ENCODE data around the gene EML6. TPM values are rescaled to one million over a fixed set of nuclear protein-coding genes. Genes with fewer than 3 reads are reported as not detected.

The EML6 gene
- total and polyA plus RNA-seq, 2 of the 8 experiments (the other 6 are each of a cell fraction or from before 2014, with no cell fraction given): 1.2 to 1.6 TPM

DNA sequence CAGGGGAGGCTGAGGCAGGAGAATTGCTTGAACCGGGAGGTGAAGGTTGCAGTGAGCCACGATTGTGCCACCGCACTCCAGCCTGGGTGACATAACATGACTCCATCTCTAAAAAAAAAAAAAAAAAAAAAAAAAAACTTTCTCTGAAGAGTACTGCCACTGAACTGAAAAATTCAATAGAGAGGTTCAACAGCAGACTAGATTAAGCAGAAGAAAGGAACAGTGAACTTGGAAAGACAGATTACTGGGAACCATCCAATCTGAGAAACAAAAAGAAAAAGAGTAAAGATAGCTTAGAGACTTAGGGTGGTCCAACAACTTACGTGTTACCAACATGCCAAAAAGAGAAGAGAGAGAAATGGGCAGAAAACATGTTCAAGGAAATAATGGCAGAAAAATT lies 138.8 kb downstream of the EML6 start (continued):
- TF ChIP-seq BRCA1 (IDR thresholded peaks at IDR 0.05; ENCODE audit: low read depth, low read length): no peak
